Measurements from ENCODE around the gene KIR3DL3. TPM values are rescaled to one million over a fixed set of nuclear protein-coding genes. Genes with fewer than 3 reads are reported as not detected.
A peak's percentile ranks its signal among the peaks of the same experiment; 100 is the strongest.
"Not testable (repeated sequence)": the region's sequence is repeated elsewhere in the genome, so short reads cannot be mapped to it uniquely, and the experiment has no call there.

Gene KIR3DL3
- total RNA-seq (2014; rRNA removed; shearing (Covaris generic)): not detected in 2 replicates

DNA sequence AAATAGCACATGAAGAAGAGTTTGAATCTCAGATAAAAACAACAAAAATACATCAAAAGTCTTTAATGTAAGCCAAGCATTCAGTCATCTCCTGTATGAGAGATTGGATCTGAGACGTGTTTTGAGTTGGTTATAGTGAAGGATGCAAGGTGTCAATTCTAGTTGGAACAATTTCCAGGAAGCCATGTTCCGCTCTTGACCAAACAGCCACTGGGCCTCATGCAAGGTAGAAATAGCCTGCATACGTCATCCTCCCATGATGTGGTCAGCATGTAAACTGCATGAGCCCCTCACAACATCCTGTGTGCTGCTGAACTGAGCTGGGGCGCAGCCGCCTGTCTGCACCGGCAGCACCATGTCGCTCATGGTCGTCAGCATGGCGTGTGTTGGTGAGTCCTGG, at the start of gene KIR3DL3:
Gene KIR3DL3, plus strand, starts transcription at position 301 of the 400 bp plus-strand sequence. Its CDS starts 55 bp downstream, at position 356.
- Histone ChIP-seq H3K27me3 (ENCODE audit: control insufficient read depth, insufficient read depth, low read length) (no peaks in the 10 kb centered on the region), H3K4me3 (ENCODE audit: insufficient read depth, low read depth, low read length) (no peak within 1 kb of the TSS), H3K36me3 (replicated peaks; ENCODE audit: control insufficient read depth, insufficient read depth, low read length) (no peaks in the 10 kb centered on the region)
- DNase-seq: no peak

- not testable (repeated sequence) for H3K4me3 ChIP-seq (ENCODE audit: insufficient read depth, low read depth, low read length); H3K27me3 ChIP-seq (ENCODE audit: control insufficient read depth, insufficient read depth, low read length); H3K36me3 ChIP-seq (replicated peaks; ENCODE audit: control insufficient read depth, insufficient read depth, low read length)
- peak; percentile 44 for DNase-seq
Observed at GRCh38 chr19:54676210-54676834, 47.9 kb upstream of the KIR3DL3 start.

- Histone ChIP-seq H3K36me3 (replicated peaks; ENCODE audit: control insufficient read depth, insufficient read depth, low read length) (no peaks in the 10 kb centered on the region), H3K4me3 (ENCODE audit: insufficient read depth, low read depth, low read length) (no peak overlapping the region), H3K27me3 (ENCODE audit: control insufficient read depth, insufficient read depth, low read length) (no peaks in the 10 kb centered on the region)
- DNase-seq: no peak
Observed at GRCh38 chr19:54677217-54677616, 47.0 kb upstream of the KIR3DL3 start.

DNA sequence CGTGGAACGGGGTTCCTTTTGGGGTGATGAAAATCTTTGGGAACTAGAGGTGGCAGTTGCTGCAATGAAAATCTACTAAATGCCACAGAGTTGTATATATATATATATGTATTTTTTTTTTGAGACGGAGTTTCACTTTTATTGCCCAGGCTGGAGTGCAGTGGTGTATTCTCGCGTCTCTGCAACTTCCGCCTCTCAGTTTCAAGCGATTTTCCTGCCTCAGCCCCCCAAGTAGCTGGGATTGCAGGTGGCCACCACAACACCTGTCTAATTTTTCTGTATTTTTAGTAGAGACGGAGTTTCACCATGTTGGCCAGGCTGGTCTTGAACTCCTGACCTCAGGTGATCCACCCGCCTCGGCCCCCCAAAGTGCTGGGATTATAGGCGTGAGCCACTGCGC, 42.6 kb upstream of the KIR3DL3 start:
- H3K4me3 ChIP-seq (ENCODE audit: insufficient read depth, low read depth, low read length); H3K36me3 ChIP-seq (replicated peaks; ENCODE audit: control insufficient read depth, insufficient read depth, low read length); H3K27me3 ChIP-seq (ENCODE audit: control insufficient read depth, insufficient read depth, low read length); DNase-seq: not testable (repeated sequence)

DNA sequence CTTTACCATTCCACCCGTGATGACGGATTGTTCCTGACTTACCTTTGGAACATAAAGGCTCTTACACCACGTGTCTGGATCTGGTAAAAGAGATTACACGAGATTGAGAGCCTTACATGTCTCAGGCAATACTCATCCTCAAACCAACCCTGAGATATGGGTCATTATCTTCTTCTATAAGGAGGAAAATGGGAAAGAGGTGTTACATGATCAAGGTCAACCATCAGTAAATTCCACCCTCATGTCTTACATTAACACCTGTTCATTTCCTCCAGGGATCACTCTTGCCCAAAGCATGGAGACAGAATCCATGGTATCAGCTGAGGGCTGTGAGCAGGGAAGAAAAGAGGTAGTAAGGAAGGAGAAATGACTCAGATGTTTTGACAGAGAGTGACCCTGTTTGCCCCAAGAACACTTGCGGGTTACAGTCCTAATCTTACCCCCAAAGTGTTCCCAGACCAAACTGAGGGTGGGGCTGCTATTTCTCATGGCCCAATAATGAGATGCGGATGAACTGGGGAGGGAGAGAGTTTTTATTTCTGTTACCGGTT, 41.9 kb upstream of the KIR3DL3 start:
- Histone ChIP-seq H3K4me3 (ENCODE audit: insufficient read depth, low read depth, low read length) (no peak overlapping the region), H3K27me3 (ENCODE audit: control insufficient read depth, insufficient read depth, low read length) (no peaks in the 10 kb centered on the region), H3K36me3 (replicated peaks; ENCODE audit: control insufficient read depth, insufficient read depth, low read length) (no peaks in the 10 kb centered on the region)
- DNase-seq: no peak

DNA sequence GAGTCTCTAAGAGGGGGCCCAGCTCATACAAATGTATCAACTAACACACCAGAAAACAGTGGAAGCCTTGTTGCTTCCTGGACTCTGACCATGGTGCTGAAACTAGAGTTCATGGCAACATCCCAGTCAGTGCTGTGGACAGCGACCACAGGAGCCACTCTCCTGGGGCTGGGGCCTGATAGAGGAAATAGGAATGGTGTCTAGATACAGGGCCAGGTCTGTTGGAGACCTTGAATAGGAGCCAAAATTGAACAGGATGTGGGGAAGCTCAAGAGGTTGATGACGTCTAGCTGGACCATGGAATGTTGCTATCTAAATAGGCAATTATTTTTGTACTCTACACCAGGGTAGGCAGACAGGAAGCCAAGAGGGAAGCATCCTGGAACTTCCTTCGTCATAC, 39.7 kb upstream of the KIR3DL3 start:
- Histone ChIP-seq H3K27me3 (ENCODE audit: control insufficient read depth, insufficient read depth, low read length) (no peaks in the 10 kb centered on the region), H3K36me3 (replicated peaks; ENCODE audit: control insufficient read depth, insufficient read depth, low read length) (no peaks in the 10 kb centered on the region), H3K4me3 (ENCODE audit: insufficient read depth, low read depth, low read length) (no peak overlapping the region)
- no peak for DNase-seq

DNA sequence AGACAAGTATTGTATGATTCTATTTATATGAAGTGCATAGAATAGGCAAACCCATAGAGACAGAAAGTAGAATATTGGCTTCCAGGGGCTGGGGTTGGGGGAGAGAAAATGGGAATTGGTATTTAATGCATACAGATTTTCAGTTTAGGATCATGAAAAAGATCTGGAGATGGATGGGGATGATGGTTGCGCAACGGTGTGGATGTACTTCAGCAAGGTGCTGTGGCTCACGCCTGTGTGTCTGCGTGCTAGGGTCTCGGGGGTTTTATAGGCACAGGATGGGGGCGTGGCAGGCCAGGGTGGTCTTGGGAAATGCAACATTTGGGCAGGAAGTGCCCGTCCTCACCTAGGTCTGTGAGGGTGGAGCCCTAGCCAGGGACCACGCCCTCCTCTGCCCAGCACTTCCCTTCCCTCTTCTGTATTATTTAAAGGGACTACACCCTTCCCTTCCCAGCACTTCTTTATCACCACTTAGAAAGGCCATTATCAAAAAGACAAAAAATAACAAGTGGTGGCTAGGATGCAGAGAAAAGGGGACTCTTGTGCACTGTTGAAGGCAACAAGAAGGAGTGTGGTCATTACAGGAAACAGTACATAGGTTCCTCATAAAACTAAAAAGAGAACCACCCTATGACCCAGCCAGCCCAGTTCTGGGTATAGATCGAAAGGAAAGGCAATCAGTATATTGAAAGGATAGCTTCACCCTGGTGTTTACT, 32.5 kb upstream of the KIR3DL3 start:
- H3K27me3 ChIP-seq (ENCODE audit: control insufficient read depth, insufficient read depth, low read length): no peaks in the 10 kb centered on the region
- DNase-seq: no peak
- H3K4me3 ChIP-seq (ENCODE audit: insufficient read depth, low read depth, low read length): no peak overlapping the region
- no peaks in the 10 kb centered on the region for H3K36me3 ChIP-seq (replicated peaks; ENCODE audit: control insufficient read depth, insufficient read depth, low read length)

DNA sequence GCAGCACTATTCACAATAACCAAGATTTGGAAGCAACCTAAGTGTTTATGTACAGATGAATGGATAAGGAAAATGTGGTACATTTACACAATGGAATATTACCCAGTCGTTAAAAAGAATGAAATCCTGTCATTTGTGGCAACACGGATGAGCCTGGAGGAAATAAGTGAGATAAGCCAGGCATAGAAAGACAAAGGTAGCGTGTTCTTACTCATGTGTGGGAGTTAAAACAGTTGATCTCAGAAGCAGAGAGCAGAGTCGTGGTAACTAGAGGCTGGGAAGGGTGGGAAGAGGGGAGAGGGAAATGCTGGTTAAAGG, 32.0 kb upstream of the KIR3DL3 start:
- H3K36me3 ChIP-seq (replicated peaks; ENCODE audit: control insufficient read depth, insufficient read depth, low read length): no peaks in the 10 kb centered on the region
- H3K4me3 ChIP-seq (ENCODE audit: insufficient read depth, low read depth, low read length): no peak overlapping the region
- no peaks in the 10 kb centered on the region for H3K27me3 ChIP-seq (ENCODE audit: control insufficient read depth, insufficient read depth, low read length)
- DNase-seq: no peak

- Histone ChIP-seq H3K27me3 (ENCODE audit: control insufficient read depth, insufficient read depth, low read length) (no peaks in the 10 kb centered on the region), H3K36me3 (replicated peaks; ENCODE audit: control insufficient read depth, insufficient read depth, low read length) (no peaks in the 10 kb centered on the region), H3K4me3 (ENCODE audit: insufficient read depth, low read depth, low read length) (no peak overlapping the region)
- DNase-seq: no peak
Observed at GRCh38 chr19:54694648-54695047, 29.6 kb upstream of the KIR3DL3 start.

DNA sequence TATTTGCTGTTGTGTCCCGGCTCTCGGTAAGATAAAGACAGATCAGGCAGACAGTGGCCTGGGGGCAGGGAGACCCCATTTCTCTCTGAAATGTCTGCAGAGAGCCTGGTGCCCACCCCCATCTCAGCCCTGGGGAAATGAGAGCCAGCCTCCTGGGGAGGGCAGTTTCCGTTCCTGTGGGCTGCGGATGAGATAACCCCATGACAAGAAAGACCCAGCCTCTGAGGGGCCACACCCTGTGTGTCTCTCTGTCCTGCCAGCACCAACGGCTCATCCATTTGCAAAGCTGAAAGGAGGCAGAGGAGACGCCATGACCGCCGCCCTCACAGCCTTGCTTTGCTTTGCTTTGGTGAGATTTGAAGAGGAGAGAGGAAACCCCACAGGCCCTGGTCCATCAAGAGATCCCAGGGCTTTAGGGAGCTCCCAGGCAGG, 28.1 kb upstream of the KIR3DL3 start:
- Histone ChIP-seq H3K36me3 (replicated peaks; ENCODE audit: control insufficient read depth, insufficient read depth, low read length) (no peaks in the 10 kb centered on the region), H3K4me3 (ENCODE audit: insufficient read depth, low read depth, low read length) (no peak overlapping the region), H3K27me3 (ENCODE audit: control insufficient read depth, insufficient read depth, low read length) (no peaks in the 10 kb centered on the region)
- no peak for DNase-seq

- DNase-seq: no peak
- Histone ChIP-seq H3K27me3 (ENCODE audit: control insufficient read depth, insufficient read depth, low read length) (no peaks in the 10 kb centered on the region), H3K36me3 (replicated peaks; ENCODE audit: control insufficient read depth, insufficient read depth, low read length) (no peaks in the 10 kb centered on the region), H3K4me3 (ENCODE audit: insufficient read depth, low read depth, low read length) (no peak overlapping the region)
Observed at GRCh38 chr19:54696766-54697165, 27.5 kb upstream of the KIR3DL3 start.

DNA sequence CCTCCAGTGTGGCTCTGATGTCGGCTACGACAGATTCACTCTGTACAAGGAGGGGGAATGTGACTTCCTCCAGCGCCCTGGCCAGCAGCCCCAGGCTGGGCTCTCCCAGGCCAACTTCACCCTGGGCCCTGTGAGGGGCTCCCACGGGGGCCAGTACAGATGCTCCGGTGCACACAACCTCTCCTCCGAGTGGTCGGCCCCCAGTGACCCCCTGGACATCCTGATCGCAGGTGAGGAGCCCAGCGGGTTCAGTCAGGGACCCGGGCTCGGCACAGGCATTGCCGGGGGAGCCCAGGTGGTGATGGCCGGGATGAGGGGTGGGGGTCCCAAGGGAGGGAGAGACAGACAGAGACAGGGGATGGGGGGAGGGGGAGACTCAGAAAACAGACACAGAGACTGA, 26.5 kb upstream of the KIR3DL3 start:
- H3K36me3 ChIP-seq (replicated peaks; ENCODE audit: control insufficient read depth, insufficient read depth, low read length); DNase-seq; H3K4me3 ChIP-seq (ENCODE audit: insufficient read depth, low read depth, low read length); H3K27me3 ChIP-seq (ENCODE audit: control insufficient read depth, insufficient read depth, low read length): not testable (repeated sequence)

DNA sequence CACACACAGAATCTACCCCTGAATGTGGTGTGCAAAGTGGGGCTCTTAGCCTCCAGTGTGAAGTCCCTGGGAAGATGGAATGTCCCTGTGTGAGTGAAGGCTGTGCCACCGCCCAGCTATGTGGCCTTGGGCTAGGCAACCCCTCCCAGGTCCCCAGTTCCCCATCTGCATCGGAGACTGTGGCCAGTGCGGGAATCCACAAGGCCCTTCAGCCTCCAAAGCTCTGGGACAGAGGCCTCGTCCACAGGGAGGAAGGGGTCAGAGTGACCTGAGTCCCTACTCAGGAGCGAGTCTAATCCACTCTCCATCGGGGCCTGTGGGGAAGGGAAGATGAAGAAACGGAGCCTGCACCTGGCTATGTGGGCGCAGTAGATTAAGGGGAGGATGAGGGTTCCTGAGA, 19.3 kb upstream of the KIR3DL3 start:
- DNase-seq: no peak
- H3K27me3 ChIP-seq (ENCODE audit: control insufficient read depth, insufficient read depth, low read length): no peaks in the 10 kb centered on the region
- no peaks in the 10 kb centered on the region for H3K36me3 ChIP-seq (replicated peaks; ENCODE audit: control insufficient read depth, insufficient read depth, low read length)
- no peak overlapping the region for H3K4me3 ChIP-seq (ENCODE audit: insufficient read depth, low read depth, low read length)

DNA sequence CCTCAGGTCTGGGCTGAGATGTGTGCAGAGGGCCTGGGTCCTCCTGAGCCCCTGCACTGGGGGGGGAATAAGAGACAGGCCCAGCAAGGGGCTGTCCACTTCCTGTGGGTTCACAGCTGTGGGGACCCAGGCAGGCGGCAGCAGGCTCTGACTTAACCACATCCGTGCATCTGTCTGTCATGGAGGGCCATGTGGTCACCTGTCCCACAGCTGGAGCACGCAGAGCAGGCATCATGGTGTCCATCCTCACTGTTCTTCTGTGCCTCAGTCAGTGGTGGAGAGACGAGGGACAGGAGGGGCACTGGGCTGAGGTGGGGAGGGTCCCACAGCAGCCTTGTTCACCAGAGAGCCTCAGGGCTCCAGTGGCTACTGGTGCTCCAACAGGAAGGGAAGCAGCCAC, 16.3 kb upstream of the KIR3DL3 start:
- H3K27me3 ChIP-seq (ENCODE audit: control insufficient read depth, insufficient read depth, low read length): no peaks in the 10 kb centered on the region
- H3K4me3 ChIP-seq (ENCODE audit: insufficient read depth, low read depth, low read length): no peak overlapping the region
- DNase-seq: no peak
- H3K36me3 ChIP-seq (replicated peaks; ENCODE audit: control insufficient read depth, insufficient read depth, low read length): no peaks in the 10 kb centered on the region

DNA sequence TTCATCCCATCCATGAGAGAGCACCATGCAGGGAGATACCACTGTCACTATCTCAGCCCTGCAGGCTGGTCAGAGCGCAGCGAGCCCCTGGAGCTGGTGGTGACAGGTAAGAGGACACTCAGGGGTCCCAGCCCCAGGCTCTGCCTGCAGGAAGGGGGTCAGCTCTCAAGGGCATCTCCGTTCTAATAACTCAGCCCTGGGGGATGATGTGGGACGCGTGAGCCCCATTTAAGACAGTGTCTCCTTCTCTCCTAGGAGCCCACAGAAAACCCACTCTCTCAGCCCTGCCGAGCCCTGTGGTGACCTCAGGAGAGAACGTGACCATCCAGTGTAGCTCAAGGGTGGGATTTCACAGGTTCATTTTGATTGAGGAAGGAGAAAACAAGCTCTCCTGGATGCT, 15.5 kb upstream of the KIR3DL3 start:
- no peak for DNase-seq
- no peak overlapping the region for H3K4me3 ChIP-seq (ENCODE audit: insufficient read depth, low read depth, low read length)
- H3K36me3 ChIP-seq (replicated peaks; ENCODE audit: control insufficient read depth, insufficient read depth, low read length): no peaks in the 10 kb centered on the region
- no peaks in the 10 kb centered on the region for H3K27me3 ChIP-seq (ENCODE audit: control insufficient read depth, insufficient read depth, low read length)

Data from H7 (cell line).